GM12873 (cell line): ENCODE measurements around the gene SLC39A8.

Source experiments
- TF ChIP-seq, protein P1 (sequence below): IDR thresholded peaks from 2 replicates; pipeline ENCODE4 v1.5.1; 2012; ENCODE audit warnings: low read depth, mild to moderate bottlenecking, moderate library complexity, low read length, control low read depth; ENCODE audit not compliant: insufficient read depth; ENCODE audit errors: missing control alignments

The SLC39A8 gene

DNA sequence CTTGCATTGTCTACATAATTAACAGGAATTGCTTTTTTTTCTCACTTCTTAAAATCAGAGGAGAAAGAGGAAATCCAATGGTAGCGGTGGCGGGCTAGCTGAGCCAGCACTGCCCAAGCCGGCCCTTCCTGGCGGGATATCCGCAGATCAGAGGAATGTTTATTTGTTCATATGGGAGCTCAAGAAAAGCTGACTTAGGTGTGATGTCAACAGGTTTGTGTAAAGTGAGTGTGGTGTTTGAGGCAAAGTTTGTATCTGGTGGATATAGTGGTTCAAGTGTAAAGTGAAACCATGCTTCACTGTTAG is 466 bp upstream of the SLC39A8 start:
- TF ChIP-seq, protein P1, sequence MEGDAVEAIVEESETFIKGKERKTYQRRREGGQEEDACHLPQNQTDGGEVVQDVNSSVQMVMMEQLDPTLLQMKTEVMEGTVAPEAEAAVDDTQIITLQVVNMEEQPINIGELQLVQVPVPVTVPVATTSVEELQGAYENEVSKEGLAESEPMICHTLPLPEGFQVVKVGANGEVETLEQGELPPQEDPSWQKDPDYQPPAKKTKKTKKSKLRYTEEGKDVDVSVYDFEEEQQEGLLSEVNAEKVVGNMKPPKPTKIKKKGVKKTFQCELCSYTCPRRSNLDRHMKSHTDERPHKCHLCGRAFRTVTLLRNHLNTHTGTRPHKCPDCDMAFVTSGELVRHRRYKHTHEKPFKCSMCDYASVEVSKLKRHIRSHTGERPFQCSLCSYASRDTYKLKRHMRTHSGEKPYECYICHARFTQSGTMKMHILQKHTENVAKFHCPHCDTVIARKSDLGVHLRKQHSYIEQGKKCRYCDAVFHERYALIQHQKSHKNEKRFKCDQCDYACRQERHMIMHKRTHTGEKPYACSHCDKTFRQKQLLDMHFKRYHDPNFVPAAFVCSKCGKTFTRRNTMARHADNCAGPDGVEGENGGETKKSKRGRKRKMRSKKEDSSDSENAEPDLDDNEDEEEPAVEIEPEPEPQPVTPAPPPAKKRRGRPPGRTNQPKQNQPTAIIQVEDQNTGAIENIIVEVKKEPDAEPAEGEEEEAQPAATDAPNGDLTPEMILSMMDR, result no peak

DNA sequence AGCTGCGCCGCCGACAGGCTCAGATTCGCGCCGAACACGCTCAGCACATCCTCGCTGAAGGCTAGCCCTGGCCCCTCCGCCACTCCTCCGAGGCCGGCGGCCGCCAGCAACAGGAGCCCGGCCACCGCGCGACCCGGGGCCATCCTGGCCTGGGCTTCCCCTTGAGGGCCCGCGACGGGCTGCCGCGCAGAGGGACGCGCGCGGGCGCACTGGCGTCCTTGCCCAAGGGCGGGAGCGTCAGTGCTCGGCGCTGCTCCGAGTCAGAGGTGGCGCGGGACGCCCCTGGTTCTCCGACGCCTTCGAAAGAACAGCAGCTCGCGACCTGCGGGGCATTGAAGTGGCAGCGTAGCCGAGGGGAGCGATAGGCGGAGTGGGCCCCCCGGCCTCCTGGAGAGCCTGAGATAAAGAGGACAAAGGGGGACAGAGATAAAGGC is 745 bp downstream of the SLC39A8 start:
- TF ChIP-seq, protein P1, result peak; percentile 1

DNA sequence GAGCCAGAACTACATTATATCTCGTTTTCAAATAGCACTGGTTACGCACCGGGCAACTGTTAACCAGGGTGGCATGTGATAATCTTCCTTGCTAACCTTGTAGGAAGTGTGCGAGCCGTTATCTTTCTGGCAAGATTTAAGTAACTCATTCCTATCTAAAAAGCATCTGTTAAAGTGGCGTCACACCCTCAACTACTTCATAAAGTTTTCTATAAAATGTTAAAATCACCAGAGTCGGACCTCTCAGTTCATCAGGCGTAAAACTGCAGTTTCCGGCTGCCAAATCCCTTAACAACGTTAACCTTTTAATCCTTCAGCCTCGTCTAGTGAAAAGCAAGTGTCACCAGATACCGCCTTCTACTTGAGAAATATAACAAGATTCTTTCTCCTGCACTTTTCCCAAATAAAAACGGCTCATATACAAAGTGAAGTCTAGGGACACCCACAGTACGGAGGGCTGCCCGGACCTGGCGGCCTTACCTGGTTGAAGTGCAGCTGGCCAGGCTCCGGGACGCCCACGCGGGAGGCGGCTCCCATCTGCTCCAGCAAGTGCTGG is 1.2 kb downstream of the SLC39A8 start:
- TF ChIP-seq, protein P1, result no peak

DNA sequence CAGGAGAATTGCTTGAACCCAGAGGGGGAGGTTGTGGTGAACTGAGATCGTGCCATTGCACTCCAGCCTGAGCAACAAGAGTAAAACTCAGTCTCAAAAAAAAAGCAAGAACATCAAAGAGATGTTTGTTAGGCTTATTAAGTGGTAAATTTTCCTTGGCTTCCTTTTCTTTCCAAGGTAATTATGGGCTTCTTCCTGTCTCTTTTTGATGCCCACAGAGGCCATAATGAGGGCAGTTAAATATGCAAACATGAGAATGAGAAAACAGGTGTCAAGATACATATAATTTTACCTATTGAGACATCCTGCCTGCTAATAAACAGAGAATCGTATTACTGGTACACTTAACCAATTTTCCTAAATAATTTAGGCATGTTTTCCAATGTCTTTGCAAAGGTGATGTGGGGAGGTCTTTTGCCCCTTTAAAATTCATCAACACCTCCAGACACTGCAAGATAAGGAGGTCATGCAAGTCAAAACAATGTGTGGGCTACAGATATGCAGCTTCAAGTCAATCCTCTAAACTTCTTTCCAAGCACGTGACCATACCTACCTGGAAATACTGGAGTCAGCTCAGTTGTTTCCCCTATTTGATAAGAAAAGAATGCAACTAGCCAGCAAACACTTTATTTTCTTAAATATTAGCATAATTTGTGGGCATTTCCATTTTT is 2.7 kb downstream of the SLC39A8 start:
- TF ChIP-seq, protein P1, result no peak

DNA sequence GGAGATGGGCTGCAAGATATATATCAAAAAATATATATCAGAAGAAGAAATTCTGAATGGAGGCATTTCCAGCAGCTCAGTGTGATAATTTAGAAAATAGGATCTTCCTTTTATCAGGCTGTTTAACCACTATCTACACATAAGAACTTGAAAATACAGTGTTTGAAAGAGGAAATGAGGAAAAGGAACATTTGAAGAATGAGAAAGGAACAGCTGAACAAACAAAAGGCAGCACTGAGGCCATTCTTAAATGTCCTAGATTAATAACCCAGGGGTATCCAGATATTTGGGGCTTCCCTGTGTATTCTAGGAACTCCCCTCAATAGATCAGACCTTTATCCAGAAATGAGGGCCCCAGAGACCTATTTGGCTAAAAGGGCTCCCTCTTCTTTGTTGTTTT is 4.1 kb downstream of the SLC39A8 start:
- TF ChIP-seq, protein P1, result no peak

DNA sequence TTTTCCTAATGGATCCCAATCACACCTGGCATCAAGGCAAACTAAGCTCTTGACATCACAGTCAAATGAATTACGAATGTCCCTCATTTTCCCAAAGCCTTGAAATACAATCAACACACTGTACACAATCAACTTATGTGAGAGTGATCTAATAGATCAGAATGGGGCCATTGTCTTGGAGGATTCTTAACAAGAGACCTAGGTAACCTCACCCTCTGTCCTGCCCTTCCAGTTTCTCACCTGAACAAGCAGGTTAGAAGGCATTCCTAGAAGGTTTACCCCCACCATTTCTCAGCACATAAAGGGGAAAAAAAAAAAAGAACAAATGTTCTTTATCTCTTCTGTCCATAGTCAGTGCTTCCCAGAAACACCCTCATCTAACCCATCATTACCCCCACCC is 6.3 kb downstream of the SLC39A8 start:
- TF ChIP-seq, protein P1, result no peak

DNA sequence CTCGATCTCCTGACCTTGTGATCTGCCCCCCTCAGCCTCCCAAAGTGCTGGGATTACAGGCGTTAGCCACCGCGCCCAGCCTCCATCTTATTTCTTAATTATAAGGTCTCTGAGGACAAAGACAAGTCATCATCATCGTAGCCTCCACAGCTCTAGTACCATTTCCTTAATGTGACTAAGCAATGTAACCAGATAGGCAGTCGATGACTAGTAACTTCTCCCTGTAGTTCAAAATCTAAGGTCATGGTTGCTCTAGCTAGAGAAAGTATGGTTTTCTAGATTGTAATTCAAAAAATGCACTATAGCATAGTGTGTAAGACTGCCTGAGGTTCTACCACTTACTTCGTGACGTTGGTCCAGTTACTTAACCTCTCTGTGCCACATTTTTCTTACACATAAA is 6.9 kb downstream of the SLC39A8 start:
- TF ChIP-seq, protein P1, result no peak
